Measurements from ENCODE around the gene BMPR1A.

- TF ChIP-seq CTCF (IDR thresholded peaks at IDR 0.05) (no peak), POLR2AphosphoS5 (IDR thresholded peaks at IDR 0.05) (no peak)
Measured at GRCh38 chr10:86804805-86805204, 48.4 kb downstream of the BMPR1A start.
